ENCODE data around the gene RAB3GAP2.
"Not testable (repeated sequence)": the region's sequence is repeated elsewhere in the genome, so short reads cannot be mapped to it uniquely, and the experiment has no call there.

RAB3GAP2 gene

GRCh38 chr1:220119043-220119512 lies 153.2 kb downstream of the RAB3GAP2 start:
- H3K4me3 ChIP-seq (ENCODE audit: low read depth, low read length): no peak overlapping the region
- no peak for TF ChIP-seq MYC (IDR thresholded peaks at IDR 0.05; ENCODE audit: low read depth, low read length)
- TF ChIP-seq MAX (IDR thresholded peaks at IDR 0.05; ENCODE audit: low read depth, low read length): no peak
- TF ChIP-seq POLR2A (IDR thresholded peaks at IDR 0.05; ENCODE audit: extremely low read depth, insufficient read length): no peak
- TF ChIP-seq CTCF (IDR thresholded peaks at IDR 0.05; ENCODE audit: low read depth, low read length): no peak
- no peak for DNase-seq (ENCODE audit: low read depth)

- no peak overlapping the region for H3K4me3 ChIP-seq (ENCODE audit: low read depth, low read length)
- TF ChIP-seq MAX (IDR thresholded peaks at IDR 0.05; ENCODE audit: low read depth, low read length) (no peak), MYC (IDR thresholded peaks at IDR 0.05; ENCODE audit: low read depth, low read length) (no peak), CTCF (IDR thresholded peaks at IDR 0.05; ENCODE audit: low read depth, low read length) (peak; percentile 51), POLR2A (IDR thresholded peaks at IDR 0.05; ENCODE audit: extremely low read depth, insufficient read length) (no peak)
- peak; percentile 62 for DNase-seq (ENCODE audit: low read depth)
Observed at GRCh38 chr1:220113136-220113695, 159.0 kb downstream of the RAB3GAP2 start.

GRCh38 chr1:220112600-220112999 lies 159.7 kb downstream of the RAB3GAP2 start:
- H3K4me3 ChIP-seq (ENCODE audit: low read depth, low read length); DNase-seq (ENCODE audit: low read depth): not testable (repeated sequence)

- H3K4me3 ChIP-seq (ENCODE audit: low read depth, low read length); DNase-seq (ENCODE audit: low read depth): not testable (repeated sequence)
Observed at GRCh38 chr1:220110473-220110872, 161.8 kb downstream of the RAB3GAP2 start.

- TF ChIP-seq POLR2A (IDR thresholded peaks at IDR 0.05; ENCODE audit: extremely low read depth, insufficient read length) (no peak), MYC (IDR thresholded peaks at IDR 0.05; ENCODE audit: low read depth, low read length) (no peak), CTCF (IDR thresholded peaks at IDR 0.05; ENCODE audit: low read depth, low read length) (no peak), MAX (IDR thresholded peaks at IDR 0.05; ENCODE audit: low read depth, low read length) (no peak)
- DNase-seq (ENCODE audit: low read depth): no peak
- no peak overlapping the region for H3K4me3 ChIP-seq (ENCODE audit: low read depth, low read length)
Observed at GRCh38 chr1:220099826-220100225, 172.4 kb downstream of the RAB3GAP2 start.

Measured in NB4 (cell line).